Right lobe of liver (tissue), 4 donors: ENCODE data around the gene ALKBH1.
"Not testable (repeated sequence)": the region's sequence is repeated elsewhere in the genome, so short reads cannot be mapped to it uniquely, and the experiment has no call there.

Experiments
- POLR2A ChIP-seq: fragments of 450-650 bp; IDR thresholded peaks from one replicate; pipeline ENCODE4 v1.6.1; 2017; ENCODE audit warnings: antibody characterized with exemption, mild to moderate bottlenecking
- TF ChIP-seq, protein P1 (sequence below), 4 donors: fragments of 200-600 bp in 3 of 4; fragments of 450-650 bp in 1 of 4; IDR thresholded peaks; one replicate each; pipeline versions ENCODE4 v1.5.1 to v1.8.0; 2016 to 2022; ENCODE audit warnings: antibody characterized with exemption in 4 of 4, mild to moderate bottlenecking in 2 of 4
- donor health status: DM: no; HTN: no; CAD: no.
- donor health status: DM: no; HTN: no; CAD: no.
- donor health status: DM: no; HTN: yes; CAD: no.

DNA sequence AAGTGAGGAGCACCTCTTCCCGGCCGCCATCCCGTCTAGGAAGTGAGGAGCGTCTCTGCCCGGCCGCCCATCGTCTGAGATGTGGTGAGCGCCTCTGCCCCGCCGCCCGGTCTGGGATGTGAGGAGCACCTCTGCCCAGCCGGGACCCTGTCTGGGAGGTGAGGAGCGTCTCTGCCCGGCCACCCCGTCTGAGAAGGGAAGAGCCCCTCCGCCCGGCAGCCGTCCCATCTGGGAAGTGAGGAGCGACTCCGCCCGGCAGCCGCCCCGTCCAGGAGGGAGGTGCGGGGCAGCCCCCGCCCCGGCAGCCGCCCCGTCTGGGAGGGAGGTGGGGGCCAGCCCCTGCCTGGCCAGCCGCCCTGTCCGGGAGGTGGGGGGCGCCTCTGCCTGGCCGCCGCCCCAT, 39.6 kb upstream of the ALKBH1 start:
- not testable (repeated sequence) for TF ChIP-seq POLR2A
- TF ChIP-seq, protein P1, sequence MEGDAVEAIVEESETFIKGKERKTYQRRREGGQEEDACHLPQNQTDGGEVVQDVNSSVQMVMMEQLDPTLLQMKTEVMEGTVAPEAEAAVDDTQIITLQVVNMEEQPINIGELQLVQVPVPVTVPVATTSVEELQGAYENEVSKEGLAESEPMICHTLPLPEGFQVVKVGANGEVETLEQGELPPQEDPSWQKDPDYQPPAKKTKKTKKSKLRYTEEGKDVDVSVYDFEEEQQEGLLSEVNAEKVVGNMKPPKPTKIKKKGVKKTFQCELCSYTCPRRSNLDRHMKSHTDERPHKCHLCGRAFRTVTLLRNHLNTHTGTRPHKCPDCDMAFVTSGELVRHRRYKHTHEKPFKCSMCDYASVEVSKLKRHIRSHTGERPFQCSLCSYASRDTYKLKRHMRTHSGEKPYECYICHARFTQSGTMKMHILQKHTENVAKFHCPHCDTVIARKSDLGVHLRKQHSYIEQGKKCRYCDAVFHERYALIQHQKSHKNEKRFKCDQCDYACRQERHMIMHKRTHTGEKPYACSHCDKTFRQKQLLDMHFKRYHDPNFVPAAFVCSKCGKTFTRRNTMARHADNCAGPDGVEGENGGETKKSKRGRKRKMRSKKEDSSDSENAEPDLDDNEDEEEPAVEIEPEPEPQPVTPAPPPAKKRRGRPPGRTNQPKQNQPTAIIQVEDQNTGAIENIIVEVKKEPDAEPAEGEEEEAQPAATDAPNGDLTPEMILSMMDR (IDR thresholded peaks at IDR 0.05) = not testable (repeated sequence)
